GM19467 (cell line): ENCODE results near the gene TXNRD1.
"Not testable (repeated sequence)": the region's sequence is repeated elsewhere in the genome, so short reads cannot be mapped to it uniquely, and the experiment has no call there.

Experiments used
- ATAC-seq: cut with Tn5 transposase; IDR thresholded peaks from one replicate; pipeline ENCODE4 v1.9.1; 2021; ENCODE audit warnings: mild to moderate bottlenecking, moderate library complexity; ENCODE audit not compliant: unreplicated experiment

The TXNRD1 gene

DNA sequence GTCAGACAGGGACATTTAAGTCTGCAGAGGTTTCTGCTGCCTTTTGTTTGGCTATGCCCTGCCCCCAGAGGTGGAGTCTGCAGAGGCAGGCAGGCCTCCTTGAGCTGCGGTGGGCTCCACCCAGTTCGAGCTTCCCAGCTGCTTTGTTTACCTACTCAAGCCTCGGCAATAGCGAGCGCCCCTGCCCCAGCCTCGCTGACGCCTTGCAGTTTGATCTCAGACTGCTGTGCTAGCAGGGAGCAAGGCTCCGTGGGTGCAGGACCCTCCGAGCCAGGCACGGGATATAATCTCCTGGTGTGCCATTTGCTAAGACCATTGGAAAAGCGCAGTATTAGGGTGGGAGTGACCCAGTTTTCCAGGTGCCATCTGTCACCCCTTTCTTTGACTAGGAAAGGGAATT is 178.5 kb downstream of the TXNRD1 start:
- ATAC-seq: not testable (repeated sequence)
